NCI-H774 (cell line): ENCODE measurements around the gene PRRG4.
"Not testable (repeated sequence)": the region's sequence is repeated elsewhere in the genome, so short reads cannot be mapped to it uniquely, and the experiment has no call there.

ENCODE experiments used
- DNase-seq: peaks from one replicate; lab custom pipeline; 2025; lab: John Stamatoyannopoulos, UW

The PRRG4 gene

GRCh38 chr11:32885556-32885955, 55.8 kb downstream of the PRRG4 start:
- DNase-seq, result no peak

DNA sequence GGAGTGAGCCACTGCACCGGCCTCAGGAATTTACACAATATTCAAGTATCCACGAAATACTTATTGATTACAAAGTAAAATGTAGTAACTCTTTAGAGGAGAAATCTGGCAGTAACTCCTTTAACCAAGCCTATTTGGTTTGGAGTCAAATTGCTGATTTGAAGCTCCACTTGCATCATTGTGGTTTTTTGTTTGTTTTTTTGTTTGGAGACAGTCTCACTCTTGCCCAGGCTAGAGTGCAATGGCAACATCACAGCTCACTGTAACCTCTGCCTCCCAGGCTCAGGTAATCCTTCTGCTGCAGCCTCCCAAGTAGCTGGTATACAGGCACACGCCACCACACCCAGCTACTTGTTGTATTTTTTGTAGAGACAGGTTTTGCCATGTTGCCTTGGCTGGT, 56.5 kb downstream of the PRRG4 start:
- DNase-seq, result no peak

DNA sequence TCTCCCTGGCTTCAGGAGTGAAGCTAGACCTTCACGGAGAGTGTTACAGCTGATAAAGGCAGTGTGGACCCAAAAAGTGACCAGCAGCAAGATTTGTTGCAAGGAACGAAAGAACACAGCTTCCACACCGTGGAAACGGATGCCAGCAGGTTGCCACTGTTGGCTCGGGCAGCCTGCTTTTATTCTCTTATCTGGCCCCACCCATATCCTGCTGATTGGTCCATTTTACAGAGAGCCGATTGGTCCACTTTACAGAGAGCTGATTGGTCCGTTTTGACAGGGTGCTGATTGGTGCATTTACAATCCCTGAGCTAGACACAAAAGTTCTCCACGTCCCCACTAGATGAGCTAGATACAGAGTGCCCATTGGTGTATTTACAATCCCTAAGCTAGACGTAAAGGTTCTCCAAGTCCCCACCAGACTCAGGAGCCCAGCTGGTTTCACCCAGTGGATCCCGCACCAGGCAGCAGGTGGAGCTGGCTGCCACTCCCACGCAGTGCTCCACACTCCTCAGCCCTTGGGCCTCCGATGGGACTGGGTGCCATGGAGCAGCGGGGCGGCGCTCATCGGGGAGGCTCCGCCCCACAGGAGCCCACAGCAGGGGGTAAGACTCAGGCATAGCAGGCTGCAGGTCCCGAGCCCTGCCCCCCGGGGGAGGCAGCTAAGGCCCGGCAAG, 58.1 kb downstream of the PRRG4 start:
- not testable (repeated sequence) for DNase-seq

- DNase-seq, result not testable (repeated sequence)
These were observed 58.6 kb downstream of the PRRG4 start for GRCh38 chr11:32888384-32888710.

DNA sequence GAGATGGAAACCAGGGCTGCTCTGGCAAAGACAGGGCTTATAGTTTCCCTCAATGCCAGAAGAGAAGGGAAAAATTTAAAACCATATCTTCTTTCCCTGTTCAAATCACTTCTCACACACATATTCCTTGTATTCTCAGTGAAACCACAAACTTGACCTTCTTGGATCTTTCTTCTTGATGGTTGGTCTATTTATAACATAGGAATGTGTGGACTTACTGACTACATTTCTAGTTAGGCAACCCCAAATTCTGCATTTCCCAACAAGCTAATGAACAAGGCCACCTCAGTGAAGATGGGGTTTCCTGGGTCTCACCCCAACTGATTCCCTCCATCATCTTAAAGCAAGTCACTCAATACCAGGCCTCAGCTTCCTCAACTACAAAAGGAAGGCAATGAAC, 59.1 kb downstream of the PRRG4 start:
- DNase-seq, result no peak

DNA sequence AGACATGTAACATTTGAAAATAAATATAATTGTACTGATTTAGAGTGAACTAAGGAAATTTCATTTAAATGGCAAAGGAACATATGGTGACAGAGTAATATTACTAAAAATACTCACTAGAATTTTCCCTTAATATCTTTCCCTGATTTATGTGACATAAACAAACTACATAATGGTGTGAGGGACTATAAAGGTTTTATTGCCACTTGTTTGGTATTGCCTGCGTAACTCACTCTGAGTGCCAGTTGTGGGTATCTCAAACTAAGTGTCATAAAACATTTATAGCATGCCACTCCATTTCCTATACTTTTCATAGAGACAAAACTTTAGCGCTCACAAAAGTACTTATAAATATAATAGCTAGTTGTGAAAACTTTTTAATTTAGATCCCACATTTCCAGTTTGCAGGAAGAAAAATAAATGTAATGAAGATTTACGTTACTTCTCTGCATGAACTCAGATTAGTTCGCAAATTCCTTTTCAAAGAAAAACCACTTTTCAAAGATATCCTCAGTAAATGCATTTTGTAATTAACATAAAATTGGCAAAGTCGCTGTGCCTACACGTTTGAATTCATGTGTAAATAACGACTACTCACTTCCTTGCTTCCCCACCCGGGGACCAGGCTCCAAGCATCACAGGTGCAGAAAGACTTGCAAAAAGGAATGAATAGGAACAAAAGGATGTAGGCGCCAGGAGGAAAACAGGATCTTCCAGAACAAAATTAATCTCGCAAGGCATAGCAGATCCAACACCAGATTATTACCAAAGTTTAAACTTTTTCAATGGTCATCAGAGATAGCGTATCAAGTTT, 61.3 kb downstream of the PRRG4 start:
- DNase-seq, result peak; percentile 44

GRCh38 chr11:32891657-32892354, 62.1 kb downstream of the PRRG4 start:
- peak; percentile 45 for DNase-seq

- DNase-seq, result peak; percentile 58
These were observed 62.8 kb downstream of the PRRG4 start, which contains the start of gene QSER1 for GRCh38 chr11:32892355-32893092. TSS of gene QSER1 (plus strand) at chr11:32892811. CDS start at chr11:32893126, 315 bp downstream.

GRCh38 chr11:32893093-32893342, 63.3 kb downstream of the PRRG4 start:
- no peak for DNase-seq

DNA sequence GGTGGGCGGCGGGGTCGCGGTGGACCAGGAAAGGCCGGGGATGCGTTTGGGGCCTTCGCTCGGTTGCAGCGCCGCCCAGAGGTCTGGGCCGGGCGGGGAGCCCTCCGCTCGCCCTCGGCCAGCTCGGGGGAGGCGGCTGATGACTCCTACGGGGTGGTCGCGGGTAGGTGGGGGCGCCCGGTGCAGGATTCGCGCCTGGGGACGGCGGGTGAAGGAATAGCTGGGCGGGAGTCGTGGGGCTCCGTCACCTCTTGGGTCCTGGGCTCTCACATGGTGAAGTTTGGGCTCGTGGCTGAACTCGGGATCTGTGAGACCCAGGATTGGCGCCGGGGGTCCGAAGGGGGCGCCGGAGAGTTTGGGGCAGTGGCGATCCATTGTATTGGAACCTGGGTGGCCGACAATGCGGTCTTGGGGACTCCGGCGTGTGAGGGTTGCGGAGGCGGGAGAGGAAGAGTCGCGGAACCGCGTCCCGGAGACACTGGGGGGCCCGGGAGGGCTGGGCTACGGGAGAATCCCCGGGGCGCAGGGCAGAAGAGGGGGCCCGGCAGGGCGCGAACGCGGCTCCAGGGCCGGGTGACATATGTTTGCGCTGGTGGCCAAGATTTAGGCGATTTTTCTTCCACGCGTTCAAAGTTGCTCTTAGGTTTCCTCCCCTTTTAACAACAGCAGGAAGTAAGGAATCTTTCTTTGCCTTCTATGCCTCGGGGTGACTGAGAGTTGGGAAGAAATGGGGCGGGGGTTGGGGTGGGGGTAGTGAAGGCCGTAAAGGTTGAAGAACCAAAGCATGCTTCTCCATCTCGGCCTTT, 63.8 kb downstream of the PRRG4 start:
- DNase-seq, result peak; percentile 36

- DNase-seq, result peak; percentile 69
These were observed 64.6 kb downstream of the PRRG4 start for GRCh38 chr11:32894149-32894827.

GRCh38 chr11:32894921-32895320, 65.2 kb downstream of the PRRG4 start:
- no peak for DNase-seq

DNA sequence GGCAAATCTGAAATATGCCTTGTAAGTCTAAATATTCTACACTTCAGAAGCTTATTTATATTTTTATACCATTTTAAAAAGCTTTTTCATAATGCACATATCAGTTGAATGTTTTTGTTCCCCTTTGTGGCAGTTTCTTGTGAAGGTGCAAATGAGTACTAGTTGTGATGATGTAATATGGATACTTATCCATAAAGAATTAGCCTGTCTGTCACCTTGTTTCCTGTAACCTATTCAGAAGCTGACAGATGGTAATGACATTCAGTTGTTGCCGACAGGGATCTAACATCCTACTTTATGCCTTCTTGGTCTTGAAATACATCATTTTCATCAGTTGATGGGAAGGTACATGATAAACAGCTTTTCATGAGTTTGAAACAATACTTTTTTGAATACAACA, 65.7 kb downstream of the PRRG4 start:
- no peak for DNase-seq

DNA sequence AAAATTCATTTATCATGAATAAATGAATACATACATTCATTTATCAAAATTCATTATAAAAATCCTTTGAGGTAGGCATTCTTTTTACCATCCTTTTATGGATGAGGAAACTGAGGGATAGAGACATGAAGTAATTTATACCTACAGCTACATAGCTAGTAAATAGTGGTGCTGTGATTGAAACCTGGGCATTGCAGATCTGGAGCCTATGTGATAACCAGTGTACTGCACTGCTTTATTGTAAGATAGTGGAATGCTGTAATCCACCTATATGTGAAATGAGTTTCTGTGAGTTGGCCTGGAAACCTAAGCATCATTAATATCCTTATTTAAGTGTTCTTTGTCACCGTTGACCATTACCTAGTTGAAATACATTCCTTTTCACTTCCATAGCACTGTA, 67.4 kb downstream of the PRRG4 start:
- no peak for DNase-seq

DNA sequence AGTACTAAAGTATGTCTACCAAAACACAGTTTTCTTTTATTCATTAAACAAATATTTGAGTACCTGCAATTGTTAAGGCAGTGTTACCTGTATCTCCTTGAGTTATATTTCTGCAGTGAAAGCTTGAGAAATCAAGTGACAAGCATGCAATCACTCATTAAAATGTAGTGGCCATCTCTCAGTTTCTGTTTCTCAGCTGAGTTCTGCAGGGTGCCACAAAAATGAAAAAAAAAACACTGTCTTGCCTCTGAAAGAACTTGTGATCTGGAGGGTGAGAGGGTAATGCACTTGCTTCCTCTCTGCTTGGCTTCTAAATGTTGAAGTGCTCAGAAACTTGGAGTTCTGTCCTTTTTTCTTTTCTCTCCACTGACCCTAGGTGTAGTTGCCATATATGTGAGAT, 69.7 kb downstream of the PRRG4 start:
- no peak for DNase-seq

GRCh38 chr11:32902089-32902665, 72.5 kb downstream of the PRRG4 start:
- DNase-seq, result no peak

DNA sequence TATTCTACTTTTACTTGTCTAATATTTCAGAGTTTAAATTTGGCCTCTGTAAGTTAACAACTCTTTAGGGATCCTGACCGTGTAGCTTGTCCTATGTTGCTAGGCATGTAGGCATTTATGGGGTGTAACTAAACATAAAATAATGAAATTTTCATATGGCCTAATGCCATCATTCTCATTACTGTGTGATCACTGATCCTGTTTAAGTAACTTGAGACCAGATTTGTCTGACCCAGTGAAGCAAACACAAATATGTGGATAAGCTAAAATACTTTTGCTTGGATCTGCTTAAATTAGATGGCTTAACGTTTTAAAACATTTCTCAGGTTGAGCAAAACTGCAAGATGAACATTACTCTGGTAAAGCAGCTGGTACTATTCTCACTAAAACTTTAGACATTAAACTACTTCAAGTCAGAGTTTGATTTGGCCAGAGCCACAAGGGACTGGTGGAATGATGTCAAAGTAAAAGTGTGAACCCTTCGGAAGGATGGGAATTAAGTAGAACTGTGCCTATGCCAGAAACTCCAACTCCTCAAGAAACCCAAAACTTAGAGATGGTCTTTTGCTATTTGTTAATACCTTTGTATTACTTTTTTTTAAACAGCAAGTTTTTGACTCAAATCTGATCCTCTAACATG, 75.4 kb downstream of the PRRG4 start:
- no peak for DNase-seq
